Measurements from ENCODE around the gene SRRM1. TPM values are rescaled to one million over a fixed set of nuclear protein-coding genes. Genes with fewer than 3 reads are reported as not detected.

Gene SRRM1
- total RNA-seq, 2 donors from 2014 or later, result 151 to 223 TPM

- no peaks in the 10 kb centered on the region for H3K27me3 Mint-ChIP-seq
- H3K4me3 Mint-ChIP-seq, result no peak overlapping the region
- peak; percentile 71 for ATAC-seq (replicated peaks)
- no peak overlapping the region for H3K27ac Mint-ChIP-seq
- H3K36me3 Mint-ChIP-seq (ENCODE audit: low read depth), result no peaks in the 10 kb centered on the region
- H3K9me3 Mint-ChIP-seq, result no peaks in the 10 kb centered on the region
- peaks cover 6% of the 10 kb centered on the region for H3K4me1 Mint-ChIP-seq
These were observed 7.8 kb upstream of the SRRM1 start for GRCh38 chr1:24635195-24635843.

DNA sequence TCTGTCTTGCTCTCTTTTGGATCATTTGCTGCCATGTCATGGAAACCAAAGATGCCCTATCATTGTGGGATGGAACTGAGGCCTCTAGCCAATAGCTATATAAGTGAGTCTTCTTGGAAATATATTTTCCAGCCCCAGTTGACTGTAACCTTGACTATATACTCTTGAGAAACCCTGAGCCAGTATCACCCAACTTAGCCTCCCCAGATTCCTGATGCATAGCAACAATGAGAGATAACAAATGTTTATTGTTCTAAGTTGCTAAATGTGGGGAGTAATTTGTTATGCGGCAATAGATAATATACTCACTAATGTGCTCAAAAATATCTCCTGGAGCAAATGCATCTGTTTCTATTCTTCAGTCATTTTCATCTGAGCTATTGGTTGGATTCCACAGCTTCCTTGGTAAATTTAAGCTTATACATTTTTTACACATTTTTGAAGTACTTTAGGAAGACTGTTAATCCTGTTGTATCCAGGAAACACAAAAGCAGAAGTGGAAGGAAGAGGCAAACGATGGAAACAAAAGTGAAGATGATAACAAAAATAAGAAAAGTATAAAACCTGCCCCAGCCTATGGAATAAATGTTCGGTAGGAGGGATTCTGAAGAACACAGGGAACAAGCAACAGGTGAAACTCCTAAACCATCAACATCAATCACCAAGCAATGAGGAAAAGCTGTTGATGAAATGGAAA is 6.3 kb upstream of the SRRM1 start:
- H3K36me3 Mint-ChIP-seq (ENCODE audit: low read depth), result no peaks in the 10 kb centered on the region
- peaks cover 13% of the 10 kb centered on the region for H3K4me1 Mint-ChIP-seq
- ATAC-seq (replicated peaks), result no peak
- H3K4me3 Mint-ChIP-seq, result no peak overlapping the region
- no peaks in the 10 kb centered on the region for H3K27me3 Mint-ChIP-seq
- H3K9me3 Mint-ChIP-seq, result no peaks in the 10 kb centered on the region
- H3K27ac Mint-ChIP-seq, result no peak overlapping the region

- peak overlapping the region; percentile 1 for H3K4me3 Mint-ChIP-seq
These were observed 4.0 kb upstream of the SRRM1 start for GRCh38 chr1:24639094-24639493.

GRCh38 chr1:24639881-24640280 is 3.2 kb upstream of the SRRM1 start:
- Mint-ChIP-seq H3K4me1 (peaks cover 19% of the 10 kb centered on the region), H3K9me3 (no peaks in the 10 kb centered on the region), H3K36me3 (ENCODE audit: low read depth) (peaks cover 16% of the 10 kb centered on the region), H3K4me3 (peak overlapping the region; percentile 1), H3K27ac (peak overlapping the region; percentile 3), H3K27me3 (no peaks in the 10 kb centered on the region)
- ATAC-seq (replicated peaks), result no peak

More at GRCh38 chr1:24639094-24639493, 4.0 kb upstream of the SRRM1 start:
- Mint-ChIP-seq H3K27ac (peak overlapping the region; percentile 3), H3K4me1 (peaks cover 13% of the 10 kb centered on the region), H3K27me3 (no peaks in the 10 kb centered on the region), H3K9me3 (no peaks in the 10 kb centered on the region), H3K36me3 (ENCODE audit: low read depth) (peaks cover 9% of the 10 kb centered on the region)
- no peak for ATAC-seq (replicated peaks)

DNA sequence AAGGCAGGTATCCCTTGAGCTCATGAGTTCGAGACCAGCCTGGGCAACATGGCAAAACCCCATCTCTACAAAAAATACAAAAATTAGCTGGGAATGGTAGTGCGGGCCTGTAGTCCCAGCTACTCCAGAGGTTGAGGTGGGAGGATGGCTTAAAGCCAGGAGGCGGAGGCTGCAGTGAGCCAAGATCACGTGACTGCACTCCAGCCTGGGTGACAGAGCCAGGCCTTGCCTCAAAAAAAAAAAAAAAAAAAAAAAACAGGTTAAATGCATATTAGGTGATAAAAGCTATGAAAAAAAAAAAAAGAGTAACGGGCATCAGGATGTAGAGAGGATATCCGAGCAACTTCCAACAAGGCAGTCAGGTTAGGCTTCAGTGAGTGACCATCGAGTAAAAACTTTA is 2.8 kb upstream of the SRRM1 start:
- Mint-ChIP-seq H3K4me3 (peak overlapping the region; percentile 89), H3K4me1 (peaks cover 23% of the 10 kb centered on the region), H3K27ac (no peak overlapping the region), H3K9me3 (no peaks in the 10 kb centered on the region), H3K27me3 (no peaks in the 10 kb centered on the region), H3K36me3 (ENCODE audit: low read depth) (peaks cover 21% of the 10 kb centered on the region)
- ATAC-seq (replicated peaks), result no peak

DNA sequence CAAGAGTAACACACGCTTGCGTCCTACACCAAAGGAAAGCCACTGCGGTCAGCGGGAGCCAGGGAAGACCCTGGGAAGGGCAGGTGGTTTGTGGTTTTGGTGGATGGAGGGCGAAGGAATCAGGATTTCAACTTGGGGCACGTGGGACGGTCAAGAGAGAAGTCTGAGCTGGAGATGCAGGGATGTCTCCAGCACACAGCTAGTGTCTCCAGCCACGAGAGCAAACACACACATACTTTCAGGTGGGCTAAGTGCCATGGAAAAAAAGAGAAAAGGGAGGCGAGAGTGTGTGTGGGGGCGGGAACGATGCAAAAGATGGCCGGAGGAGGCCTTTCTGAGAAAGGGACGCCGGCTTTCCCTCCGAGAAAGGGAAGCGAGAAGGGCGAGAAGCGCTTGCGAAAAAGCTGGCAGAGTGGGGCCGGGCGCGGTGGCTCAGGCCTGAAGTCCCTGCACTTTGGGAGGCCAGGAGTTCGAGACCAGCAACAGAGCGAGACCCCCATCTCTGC is 1.4 kb upstream of the SRRM1 start:
- no peak for ATAC-seq (replicated peaks)
- Mint-ChIP-seq H3K4me1 (peaks cover 27% of the 10 kb centered on the region), H3K36me3 (ENCODE audit: low read depth) (peaks cover 35% of the 10 kb centered on the region), H3K4me3 (peak overlapping the region; percentile 89), H3K27ac (peak overlapping the region; percentile 96), H3K27me3 (no peaks in the 10 kb centered on the region), H3K9me3 (no peaks in the 10 kb centered on the region)

- ATAC-seq (replicated peaks), result peak; percentile 20
- peak overlapping the region; percentile 89 for H3K4me3 Mint-ChIP-seq
- H3K27ac Mint-ChIP-seq, result peak overlapping the region; percentile 96
- peaks cover 53% of the 10 kb centered on the region for H3K36me3 Mint-ChIP-seq (ENCODE audit: low read depth)
- H3K27me3 Mint-ChIP-seq, result no peaks in the 10 kb centered on the region
- peaks cover 35% of the 10 kb centered on the region for H3K4me1 Mint-ChIP-seq
- no peaks in the 10 kb centered on the region for H3K9me3 Mint-ChIP-seq
These were observed 429 bp downstream of the SRRM1 start for GRCh38 chr1:24643363-24644099.

- peaks cover 58% of the 10 kb centered on the region for H3K36me3 Mint-ChIP-seq (ENCODE audit: low read depth)
- peak overlapping the region; percentile 96 for H3K27ac Mint-ChIP-seq
- ATAC-seq (replicated peaks), result no peak
- H3K9me3 Mint-ChIP-seq, result no peaks in the 10 kb centered on the region
- H3K4me1 Mint-ChIP-seq, result peaks cover 35% of the 10 kb centered on the region
- no peaks in the 10 kb centered on the region for H3K27me3 Mint-ChIP-seq
- peak overlapping the region; percentile 89 for H3K4me3 Mint-ChIP-seq
These were observed 940 bp downstream of the SRRM1 start for GRCh38 chr1:24644100-24644384.

GRCh38 chr1:24648919-24649318 is 5.8 kb downstream of the SRRM1 start:
- no peak for ATAC-seq (replicated peaks)
- Mint-ChIP-seq H3K36me3 (ENCODE audit: low read depth) (peaks cover 100% of the 10 kb centered on the region), H3K9me3 (no peaks in the 10 kb centered on the region), H3K27ac (no peak overlapping the region), H3K4me3 (no peak overlapping the region), H3K27me3 (no peaks in the 10 kb centered on the region), H3K4me1 (peaks cover 26% of the 10 kb centered on the region)

- Mint-ChIP-seq H3K27me3 (no peaks in the 10 kb centered on the region), H3K4me1 (peaks cover 8% of the 10 kb centered on the region), H3K9me3 (no peaks in the 10 kb centered on the region), H3K36me3 (ENCODE audit: low read depth) (peaks cover 100% of the 10 kb centered on the region), H3K27ac (no peak overlapping the region), H3K4me3 (no peak overlapping the region)
- ATAC-seq (replicated peaks), result no peak
These were observed 9.3 kb downstream of the SRRM1 start for GRCh38 chr1:24652382-24652781.

DNA sequence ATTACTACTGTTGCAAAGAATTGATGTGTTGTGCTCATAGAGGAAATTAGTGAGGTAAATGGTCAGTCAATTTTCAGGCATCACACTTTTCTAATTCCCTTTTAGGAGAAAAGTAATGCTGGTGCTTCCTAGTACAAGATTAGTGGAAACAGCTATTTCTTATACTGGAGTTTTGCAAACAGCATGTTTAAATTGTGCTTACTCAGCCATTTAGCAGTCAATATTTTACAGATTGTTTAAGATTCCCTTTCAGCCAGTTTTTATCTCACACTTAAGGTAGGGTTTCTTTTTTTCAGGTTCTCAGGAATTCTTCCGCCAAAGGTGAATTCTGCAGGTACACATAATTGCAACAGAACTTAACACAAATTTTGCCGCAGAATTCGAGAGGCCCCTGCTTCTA is 10.9 kb downstream of the SRRM1 start:
- no peak for ATAC-seq (replicated peaks)
- Mint-ChIP-seq H3K27me3 (no peaks in the 10 kb centered on the region), H3K36me3 (ENCODE audit: low read depth) (peaks cover 100% of the 10 kb centered on the region), H3K9me3 (no peaks in the 10 kb centered on the region), H3K4me3 (no peak overlapping the region), H3K27ac (no peak overlapping the region), H3K4me1 (peaks cover 9% of the 10 kb centered on the region)

DNA sequence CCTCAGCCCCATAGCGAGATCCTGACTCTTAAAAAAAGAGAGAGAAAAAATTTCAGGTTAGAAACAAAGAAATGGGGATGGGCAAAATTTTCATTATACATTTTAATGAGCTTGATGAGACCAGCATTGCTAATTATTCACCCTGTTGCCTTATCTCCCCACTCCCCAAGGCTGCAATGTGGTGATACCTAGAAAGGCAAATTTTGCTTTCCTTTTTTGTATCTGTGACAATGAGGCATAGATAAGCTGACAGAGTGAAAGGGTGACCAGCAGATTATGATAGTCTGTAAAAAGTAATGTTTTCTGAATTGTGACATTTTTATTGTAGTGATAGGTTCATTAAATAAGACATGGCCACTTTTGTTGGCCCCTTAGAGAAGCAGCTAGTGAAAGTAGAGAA is 12.9 kb downstream of the SRRM1 start:
- Mint-ChIP-seq H3K27ac (no peak overlapping the region), H3K36me3 (ENCODE audit: low read depth) (peaks cover 100% of the 10 kb centered on the region), H3K4me1 (peaks cover 10% of the 10 kb centered on the region), H3K4me3 (no peak overlapping the region), H3K27me3 (no peaks in the 10 kb centered on the region), H3K9me3 (no peaks in the 10 kb centered on the region)
- no peak for ATAC-seq (replicated peaks)

- Mint-ChIP-seq H3K36me3 (ENCODE audit: low read depth) (peaks cover 100% of the 10 kb centered on the region), H3K9me3 (no peaks in the 10 kb centered on the region), H3K4me1 (peaks cover 8% of the 10 kb centered on the region), H3K27ac (peak overlapping the region; percentile 51), H3K4me3 (no peak overlapping the region), H3K27me3 (no peaks in the 10 kb centered on the region)
- no peak for ATAC-seq (replicated peaks)
These were observed 14.7 kb downstream of the SRRM1 start for GRCh38 chr1:24657781-24658180.

GRCh38 chr1:24659166-24659904 is 16.2 kb downstream of the SRRM1 start:
- Mint-ChIP-seq H3K4me3 (no peak overlapping the region), H3K27ac (peak overlapping the region; percentile 66), H3K36me3 (ENCODE audit: low read depth) (peaks cover 100% of the 10 kb centered on the region), H3K4me1 (peaks cover 8% of the 10 kb centered on the region), H3K27me3 (no peaks in the 10 kb centered on the region), H3K9me3 (no peaks in the 10 kb centered on the region)
- no peak for ATAC-seq (replicated peaks)

Data from activated T-helper 17 cell treated with anti-CD3 and anti-CD28 coated beads, Interleukin-2, amount 50 U/mL, for 72 hours (primary cell).